Hepatocyte (in vitro differentiated cells): ENCODE measurements around the gene YOD1.

ENCODE experiments used
- CTCF ChIP-seq: fragments of 200-600 bp; sonication (generic); IDR thresholded peaks from 2 replicates; pipeline ENCODE4 v1.5.1; 2016; ENCODE audit warnings: antibody characterized with exemption, mild to moderate bottlenecking; ENCODE audit not compliant: poor library complexity
- EZH2 ChIP-seq: fragments of 200-600 bp; sonication (generic); IDR thresholded peaks from 2 replicates; pipeline ENCODE4 v1.6.1; 2016; ENCODE audit warnings: antibody characterized with exemption, mild to moderate bottlenecking, borderline replicate concordance
- EZH2phosphoT487 ChIP-seq: fragments of 200-600 bp; sonication (generic); IDR thresholded peaks from one replicate; pipeline ENCODE4 v1.6.1; 2018; ENCODE audit warnings: antibody characterized with exemption, mild to moderate bottlenecking, low read depth, moderate library complexity; ENCODE audit not compliant: unreplicated experiment, severe bottlenecking

GRCh38 chr1:207009945-207010344, 41.1 kb downstream of the YOD1 start:
- TF ChIP-seq CTCF, result no peak
- TF ChIP-seq EZH2, result no peak
- no peak for TF ChIP-seq EZH2phosphoT487
